RWPE1 (cell line): ENCODE measurements around the gene CA10.

Experiments
- CTCF ChIA-PET: fragments of 350-600 bp; sonication (Branson Sonifier 250); formaldehyde crosslinking; extraction: SDS; loops from one replicate; lab custom pipeline; 2021; lab: Yijun Ruan, JAX
- POLR2A ChIA-PET: fragments of 400-600 bp; formaldehyde crosslinking; extraction: SDS; loops from one replicate; lab custom pipeline; 2020; ENCODE audit warnings: antibody characterized with exemption; ENCODE audit not compliant: low non-redundant PET; lab: Yijun Ruan, JAX
- DNase-seq: peaks from one replicate; pipeline ENCODE4 v3.0.0; 2012; ENCODE audit warnings: low spot score
- H3K27ac ChIP-seq: fragments of 450-650 bp; 2 replicates; pipeline ENCODE4 v1.5.1; 2017
- TF ChIP-seq, protein P1 (sequence below): fragments of 450-650 bp; conservative IDR thresholded peaks from 2 replicates; pipeline ENCODE4 v1.5.1; 2017; ENCODE audit warnings: low read depth, mild to moderate bottlenecking

Gene CA10

DNA sequence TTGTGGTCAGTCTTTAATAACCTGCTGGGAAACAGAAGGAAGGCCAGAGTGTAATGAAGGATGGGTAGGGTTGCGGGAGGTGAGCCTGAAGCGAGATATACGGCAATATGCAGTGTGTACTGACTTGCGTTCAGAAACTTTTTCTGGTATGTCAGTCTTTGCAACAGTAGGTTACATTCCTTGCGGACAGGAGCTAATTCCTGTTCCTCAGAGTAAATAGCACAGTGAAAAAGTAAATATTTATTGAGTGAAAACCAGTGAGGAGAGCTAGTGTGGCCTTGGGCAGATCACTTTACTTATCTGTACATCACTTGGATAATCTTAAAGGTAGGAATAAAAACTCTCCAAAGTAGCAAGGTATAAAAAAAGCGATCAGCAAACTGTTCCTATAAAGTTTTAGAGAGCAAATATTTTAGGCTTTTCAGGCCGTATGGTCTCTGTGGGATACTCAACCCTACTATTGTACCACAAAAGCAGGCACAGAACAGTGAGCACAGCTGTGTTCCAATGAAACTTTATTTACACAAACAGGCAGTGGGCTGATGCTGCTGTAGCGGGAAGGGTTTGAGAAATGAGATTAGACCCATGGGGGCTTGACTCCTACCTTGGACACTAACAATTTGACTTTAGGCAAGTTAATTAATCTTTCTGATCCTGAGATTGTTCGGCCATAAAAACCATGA, 550.1 kb downstream of the CA10 start:
- CTCF ChIA-PET = interaction anchor here (0.6 to 0.8 kb wide), 2 partner anchors 83 to 197 kb away, joined by 3 read pairs; no protein-coding TSS in a partner anchor
- POLR2A ChIA-PET = no interaction called here
- TF ChIP-seq, protein P1, sequence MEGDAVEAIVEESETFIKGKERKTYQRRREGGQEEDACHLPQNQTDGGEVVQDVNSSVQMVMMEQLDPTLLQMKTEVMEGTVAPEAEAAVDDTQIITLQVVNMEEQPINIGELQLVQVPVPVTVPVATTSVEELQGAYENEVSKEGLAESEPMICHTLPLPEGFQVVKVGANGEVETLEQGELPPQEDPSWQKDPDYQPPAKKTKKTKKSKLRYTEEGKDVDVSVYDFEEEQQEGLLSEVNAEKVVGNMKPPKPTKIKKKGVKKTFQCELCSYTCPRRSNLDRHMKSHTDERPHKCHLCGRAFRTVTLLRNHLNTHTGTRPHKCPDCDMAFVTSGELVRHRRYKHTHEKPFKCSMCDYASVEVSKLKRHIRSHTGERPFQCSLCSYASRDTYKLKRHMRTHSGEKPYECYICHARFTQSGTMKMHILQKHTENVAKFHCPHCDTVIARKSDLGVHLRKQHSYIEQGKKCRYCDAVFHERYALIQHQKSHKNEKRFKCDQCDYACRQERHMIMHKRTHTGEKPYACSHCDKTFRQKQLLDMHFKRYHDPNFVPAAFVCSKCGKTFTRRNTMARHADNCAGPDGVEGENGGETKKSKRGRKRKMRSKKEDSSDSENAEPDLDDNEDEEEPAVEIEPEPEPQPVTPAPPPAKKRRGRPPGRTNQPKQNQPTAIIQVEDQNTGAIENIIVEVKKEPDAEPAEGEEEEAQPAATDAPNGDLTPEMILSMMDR = no peak
- no peak for DNase-seq
- no peak overlapping the region for H3K27ac ChIP-seq

GRCh38 chr17:51607512-51607911, 551.0 kb downstream of the CA10 start:
- H3K27ac ChIP-seq = no peak overlapping the region
- TF ChIP-seq, protein P1 = no peak
- CTCF ChIA-PET = interaction anchor here (0.8 kb wide), 1 partner anchor 84 kb away, joined by 3 read pairs; no protein-coding TSS in a partner anchor
- POLR2A ChIA-PET = no interaction called here
- DNase-seq = no peak

DNA sequence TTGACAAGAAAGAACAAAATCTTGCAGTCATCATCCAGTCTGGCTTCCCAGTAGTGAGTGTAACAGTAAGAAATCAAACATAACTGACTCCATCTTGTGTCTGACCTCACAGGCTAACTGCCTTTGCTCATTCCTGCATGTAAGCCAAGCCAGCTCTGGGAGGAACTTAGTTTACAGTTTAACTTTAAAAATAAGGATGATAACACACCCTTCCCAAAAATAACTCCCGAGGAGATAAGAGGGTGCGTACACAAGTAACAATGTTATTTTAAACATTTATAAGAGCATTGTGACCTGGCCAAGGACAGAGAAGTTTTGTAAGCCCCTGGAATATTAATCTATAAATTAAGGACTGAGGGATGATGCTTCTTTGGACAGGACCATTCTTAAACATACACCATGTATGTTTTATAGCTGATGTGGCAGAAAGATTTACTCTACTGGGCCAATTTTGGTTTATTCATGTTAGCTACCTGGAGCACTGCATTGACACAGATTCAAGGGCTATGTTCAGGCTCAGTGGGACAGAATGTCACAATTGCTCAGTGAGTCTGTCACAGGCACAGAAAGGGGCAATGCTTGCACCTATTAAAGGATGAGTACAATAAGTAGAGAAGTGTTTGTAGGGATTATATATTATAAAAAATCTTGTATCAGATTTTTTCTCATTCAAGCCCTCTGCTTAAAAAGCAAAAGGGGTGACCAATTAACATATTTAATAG, 554.1 kb downstream of the CA10 start:
- ChIA-PET CTCF (no interaction called here), POLR2A (no interaction called here)
- no peak for DNase-seq
- TF ChIP-seq, protein P1 = no peak
- no peak overlapping the region for H3K27ac ChIP-seq

DNA sequence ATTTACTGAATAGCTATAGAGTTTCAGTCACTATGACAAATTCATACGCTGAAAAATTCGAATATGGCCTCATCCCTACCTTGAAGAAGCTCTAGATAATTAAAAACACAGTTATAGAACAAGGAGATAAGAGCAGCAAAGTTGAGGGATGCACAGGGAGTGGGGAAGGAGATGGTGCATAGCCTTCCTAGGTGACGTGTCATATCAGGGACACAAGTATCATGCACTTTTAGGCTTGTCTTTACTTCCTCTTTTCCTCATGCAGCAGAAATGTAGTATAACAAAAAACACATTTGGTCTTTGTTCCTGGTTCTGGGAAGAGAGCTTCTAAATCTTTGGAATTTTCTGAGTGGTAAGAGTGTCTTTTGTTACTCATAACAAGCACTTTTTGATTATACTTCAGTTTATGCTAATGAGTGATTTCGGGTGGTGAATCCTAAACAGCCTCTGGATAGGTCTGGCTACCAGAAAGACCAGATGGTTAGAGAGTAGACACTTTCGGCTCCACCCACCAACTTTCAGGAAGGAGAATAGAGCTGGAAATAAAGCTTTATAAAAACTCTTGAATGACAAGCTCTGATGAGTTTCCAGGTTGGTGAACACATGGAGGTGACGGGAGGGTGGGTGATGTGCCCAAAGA, 556.8 kb downstream of the CA10 start:
- no peak for DNase-seq
- ChIA-PET POLR2A (no interaction called here), CTCF (no interaction called here)
- no peak overlapping the region for H3K27ac ChIP-seq
- TF ChIP-seq, protein P1 = no peak

DNA sequence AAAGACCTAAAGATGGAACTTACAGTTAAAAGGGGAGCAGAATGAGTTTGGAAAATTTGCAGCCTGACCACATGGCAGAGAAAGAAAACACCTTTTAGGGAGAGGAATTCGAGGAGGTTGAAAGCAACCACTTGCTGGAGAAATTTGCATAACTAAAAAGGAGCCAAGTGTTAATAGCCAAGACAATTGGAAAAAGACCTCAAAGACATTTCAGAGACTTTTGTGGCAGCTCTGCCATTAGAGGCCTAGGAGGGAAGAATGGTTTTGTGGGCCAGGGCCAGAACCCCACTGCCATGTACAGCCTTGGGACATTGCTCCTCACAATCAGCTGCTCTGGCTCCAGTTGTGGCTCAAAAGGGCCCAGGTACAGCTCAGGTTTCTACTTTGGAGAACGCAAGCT, 559.7 kb downstream of the CA10 start:
- ChIA-PET POLR2A (no interaction called here), CTCF (no interaction called here)
- no peak overlapping the region for H3K27ac ChIP-seq
- TF ChIP-seq, protein P1 = no peak
- no peak for DNase-seq

DNA sequence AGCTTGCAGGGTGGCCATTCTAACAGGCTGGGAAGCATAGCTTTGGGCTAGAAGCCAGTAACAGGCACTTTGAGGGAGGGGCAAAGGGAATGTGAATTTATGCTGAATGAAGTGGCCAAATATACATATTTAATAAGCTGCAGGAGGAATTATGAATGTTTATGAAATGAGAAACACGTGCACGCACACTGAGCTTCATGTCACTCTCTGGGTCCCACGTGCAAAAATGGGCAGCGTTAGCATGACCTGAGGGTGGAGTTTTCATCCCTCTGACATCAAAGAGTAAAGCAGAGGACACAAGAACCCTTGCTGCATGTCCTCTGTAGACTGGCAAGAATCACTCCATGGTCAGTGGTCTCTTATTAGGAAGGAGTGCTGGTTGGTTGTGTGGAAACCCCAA, 561.2 kb downstream of the CA10 start:
- no peak for DNase-seq
- no peak overlapping the region for H3K27ac ChIP-seq
- CTCF ChIA-PET = no interaction called here
- POLR2A ChIA-PET = no interaction called here
- TF ChIP-seq, protein P1 = no peak
